IMR-90 (cell line): Measurements from ENCODE around the gene RUFY1. TPM values are rescaled to one million over a fixed set of nuclear protein-coding genes. Genes with fewer than 3 reads are reported as not detected.

Experiments
- ATAC-seq: fragments of 200-7000 bp; cut with Tn5 transposase; 2 replicates; pipeline ENCODE4 v1.9.1; 2020; ENCODE audit warnings: low read depth, mild to moderate bottlenecking, moderate library complexity
- BruUV-seq: library from RNA; stranded (reverse); fragments of 400-500 nt; replicated peaks from 2 replicates; lab custom pipeline; 2021; lab: Mats Ljungman, UMichigan
- CTCF ChIA-PET: fragments of 300-600 bp; formaldehyde crosslinking; extraction: SDS; loops from one replicate; lab custom pipeline; 2021; ENCODE audit warnings: antibody characterized with exemption; lab: Yijun Ruan, JAX
- POLR2A ChIA-PET: fragments of 300-600 bp; sonication (Branson Sonifier 250); formaldehyde crosslinking; loops from one replicate; lab custom pipeline; 2022; ENCODE audit warnings: antibody characterized with exemption; ENCODE audit not compliant: unreplicated experiment; lab: Charles Lee
- DNase-seq: peaks from one replicate; pipeline ENCODE4 v3.0.0; 2013
- H2AFZ ChIP-seq: replicated peaks from 2 replicates; pipeline ENCODE3; 2013; ENCODE audit warnings: low read length, mild to moderate bottlenecking; ENCODE audit not compliant: poor library complexity
- H2AK5ac ChIP-seq: 2 replicates; pipeline ENCODE4 v1.6.1; 2013; ENCODE audit warnings: low read depth, low read length, inconsistent platforms
- H2AK9ac ChIP-seq: replicated peaks from 2 replicates; pipeline ENCODE3; 2013; ENCODE audit warnings: mild to moderate bottlenecking, low read depth, low read length, moderate library complexity; ENCODE audit not compliant: poor library complexity
- H2BK120ac ChIP-seq: 2 replicates; pipeline ENCODE4 v1.6.1; 2013; ENCODE audit warnings: low read depth, low read length, inconsistent platforms
- H2BK15ac ChIP-seq: 3 replicates; pipeline ENCODE4 v1.6.1; 2013; ENCODE audit warnings: low read depth, low read length, inconsistent platforms
- H2BK20ac ChIP-seq: 2 replicates; pipeline ENCODE4 v1.6.1; 2013; ENCODE audit warnings: low read depth, mild to moderate bottlenecking, inconsistent platforms, low read length, moderate library complexity
- H2BK5ac ChIP-seq: 2 replicates; pipeline ENCODE4 v1.6.1; 2013; ENCODE audit warnings: mild to moderate bottlenecking, low read depth, low read length, inconsistent platforms; ENCODE audit not compliant: poor library complexity, severe bottlenecking
- H3K14ac ChIP-seq: replicated peaks from 2 replicates; pipeline ENCODE4 v1.6.1; 2013; ENCODE audit warnings: low read depth, low read length, inconsistent platforms
- H3K18ac ChIP-seq: 2 replicates; pipeline ENCODE4 v1.6.1; 2013; ENCODE audit warnings: low read depth, low read length, control low read depth
- H3K23ac ChIP-seq: 2 replicates; pipeline ENCODE4 v1.6.1; 2013; ENCODE audit warnings: low read depth, low read length, inconsistent platforms
- H3K27ac ChIP-seq: 2 replicates; pipeline ENCODE4 v1.5.1; 2013; ENCODE audit warnings: mild to moderate bottlenecking, control low read depth, low read length; ENCODE audit not compliant: insufficient read depth
- H3K27me3 ChIP-seq: 2 replicates; pipeline ENCODE4 v1.6.1; 2013; ENCODE audit warnings: low read length; ENCODE audit not compliant: control insufficient read depth, insufficient read depth
- H3K36me3 ChIP-seq: 2 replicates; pipeline ENCODE4 v1.6.1; 2013; ENCODE audit warnings: low read length, mixed read lengths; ENCODE audit not compliant: control insufficient read depth, insufficient read depth
- H3K4ac ChIP-seq: 2 replicates; pipeline ENCODE4 v1.6.1; 2013; ENCODE audit warnings: low read depth, low read length, inconsistent platforms
- H3K4me1 ChIP-seq: 2 replicates; pipeline ENCODE4 v1.6.1; 2013; ENCODE audit warnings: low read length, mixed read lengths; ENCODE audit not compliant: control insufficient read depth, insufficient read depth
- H3K4me2 ChIP-seq: 2 replicates; pipeline ENCODE4 v1.6.1; 2013; ENCODE audit warnings: low read depth, mild to moderate bottlenecking, control low read depth, low read length, moderate library complexity
- H3K4me3 ChIP-seq: 2 replicates; pipeline ENCODE4 v1.5.1; 2013; ENCODE audit warnings: low read depth, mild to moderate bottlenecking, control low read depth, low read length, moderate library complexity; ENCODE audit not compliant: insufficient read depth
- H3K56ac ChIP-seq: 2 replicates; pipeline ENCODE4 v1.6.1; 2013; ENCODE audit warnings: low read length, inconsistent platforms; ENCODE audit not compliant: insufficient read depth; ENCODE audit errors: extremely low read depth
- H3K79me1 ChIP-seq, 2 experiments: 2 replicates each; pipeline ENCODE4 v1.6.1; 2013; ENCODE audit warnings: low read length in 2 of 2, inconsistent platforms in 1 of 2, low read depth in 1 of 2
- H3K9ac ChIP-seq: 2 replicates; pipeline ENCODE4 v1.6.1; 2013; ENCODE audit warnings: low read depth, low read length, control low read depth
- H3K9me1 ChIP-seq: 2 replicates; pipeline ENCODE4 v1.6.1; 2013; ENCODE audit warnings: low read length, inconsistent platforms; ENCODE audit not compliant: insufficient read depth
- H3K9me3 ChIP-seq: 2 replicates; pipeline ENCODE4 v1.6.1; 2013; ENCODE audit warnings: low read length; ENCODE audit not compliant: control insufficient read depth, insufficient read depth
- H4K20me1 ChIP-seq: 2 replicates; pipeline ENCODE4 v1.6.1; 2013; ENCODE audit warnings: low read length, inconsistent platforms; ENCODE audit not compliant: insufficient read depth
- H4K5ac ChIP-seq: 2 replicates; pipeline ENCODE4 v1.6.1; 2013; ENCODE audit warnings: mild to moderate bottlenecking, low read depth, low read length, control low read depth
- H4K8ac ChIP-seq, 2 experiments: 2 replicates each; pipeline ENCODE4 v1.6.1; 2013; ENCODE audit warnings: low read depth in 2 of 2, low read length in 2 of 2, control low read depth in 1 of 2, inconsistent platforms in 1 of 2
- H4K91ac ChIP-seq: 2 replicates; pipeline ENCODE4 v1.6.1; 2013; ENCODE audit warnings: low read depth, low read length, inconsistent platforms; ENCODE audit not compliant: insufficient read depth
- BHLHE40 ChIP-seq: fragments of 150-350 bp; IDR thresholded peaks from 2 replicates; pipeline ENCODE4 v1.6.1; 2016; ENCODE audit warnings: mild to moderate bottlenecking, low read depth, low read length
- CEBPB ChIP-seq: IDR thresholded peaks from 2 replicates; pipeline ENCODE4 v1.6.1; 2012; ENCODE audit warnings: low read depth, low read length, improper control_type of control experiment
- CHD1 ChIP-seq: IDR thresholded peaks from 2 replicates; pipeline ENCODE4 v1.6.1; 2012; ENCODE audit warnings: low read depth, low read length, improper control_type of control experiment
- FOS ChIP-seq: fragments of 150-350 bp; IDR thresholded peaks from 2 replicates; pipeline ENCODE4 v1.6.1; 2016; ENCODE audit warnings: low read depth, low read length
- MAFK ChIP-seq: IDR thresholded peaks from 2 replicates; pipeline ENCODE4 v1.6.1; 2012; ENCODE audit warnings: low read depth, low read length, improper control_type of control experiment
- MAZ ChIP-seq: IDR thresholded peaks from 2 replicates; pipeline ENCODE4 v1.6.1; 2012; ENCODE audit warnings: low read depth, mild to moderate bottlenecking, low read length, improper control_type of control experiment, moderate library complexity, borderline replicate concordance
- MXI1 ChIP-seq: IDR thresholded peaks from 2 replicates; pipeline ENCODE4 v1.6.1; 2012; ENCODE audit warnings: low read depth, mild to moderate bottlenecking, low read length, moderate library complexity, borderline replicate concordance
- NFE2L2 ChIP-seq: fragments of 150-350 bp; IDR thresholded peaks from 2 replicates; pipeline ENCODE4 v1.6.1; 2016; ENCODE audit warnings: low read depth, mild to moderate bottlenecking, low read length
- POLR2A ChIP-seq: IDR thresholded peaks from 2 replicates; pipeline ENCODE4 v1.6.1; 2012; ENCODE audit warnings: mild to moderate bottlenecking, low read depth, low read length
- RAD21 ChIP-seq: IDR thresholded peaks from 2 replicates; pipeline ENCODE4 v1.6.1; 2012; ENCODE audit warnings: low read length, improper control_type of control experiment
- RCOR1 ChIP-seq: IDR thresholded peaks from 2 replicates; pipeline ENCODE4 v1.6.1; 2012; ENCODE audit warnings: mild to moderate bottlenecking, low read length, improper control_type of control experiment; ENCODE audit not compliant: insufficient replicate concordance
- RFX5 ChIP-seq: IDR thresholded peaks from 2 replicates; pipeline ENCODE4 v1.8.0; 2012; ENCODE audit warnings: low read depth, mild to moderate bottlenecking, low read length, moderate library complexity
- SMC3 ChIP-seq: fragments of 150-350 bp; IDR thresholded peaks from 2 replicates; pipeline ENCODE4 v1.6.1; 2016; ENCODE audit warnings: low read depth, mild to moderate bottlenecking, antibody characterized with exemption, low read length, moderate library complexity
- WGBS, 2 experiments: methylation state at CpG; one replicate each; pipeline versions ENCODE4 v1.1.5 to v1.1.7; 2013; ENCODE audit warnings: missing lambda C conversion rate in 2 of 2; ENCODE audit not compliant: insufficient read length in 1 of 2; ENCODE audit errors: extremely low coverage in 2 of 2; 5-methylcytosine and 5-hydroxymethylcytosine counted together
- dilution Hi-C: fragments of 300-500 bp; cut with HindIII; formaldehyde crosslinking; loops from one replicate; pipeline ENCODE4 v1.14.3; 2018; ENCODE audit warnings: low sequenced_read_pairs; ENCODE audit not compliant: unreplicated experiment
- in situ Hi-C: fragments of 300-500 bp; cut with MboI; formaldehyde crosslinking; loops from 3 replicates; pipeline ENCODE4 v1.14.3; 2019; ENCODE audit warnings: low sequenced_read_pairs, inconsistent platforms, mixed read lengths
- intact Hi-C: fragments of 100-400 bp; cut with micrococcal nuclease; formaldehyde crosslinking; loops from 2 replicates; pipeline ENCODE4 v1.10.0; 2022
- polyA plus RNA-seq, 3 experiments: library from polyadenylated mRNA; depleted of rRNA; stranded (reverse); fragments of >200 nt; gene quantifications; 2 replicates each; pipeline ENCODE4 v1.2.3, GENCODE V29; 2012; ENCODE audit warnings: low replicate concordance in 1 of 3
- total RNA-seq: library from RNA; depleted of rRNA; stranded (reverse); fragments of >200 nt; gene quantifications from 2 replicates; pipeline ENCODE4 v1.2.3, GENCODE V29; 2012
- TF ChIP-seq, protein P1 (sequence below): fragments of 150-350 bp; IDR thresholded peaks from 2 replicates; pipeline ENCODE4 v1.6.1; 2017; ENCODE audit warnings: mild to moderate bottlenecking, antibody characterized with exemption, low read length, low read depth
- TF ChIP-seq, protein P2 (sequence below): fragments of 150-350 bp; IDR thresholded peaks from 2 replicates; pipeline ENCODE4 v1.6.1; 2016; ENCODE audit warnings: low read depth, mild to moderate bottlenecking, low read length, moderate library complexity, borderline replicate concordance
- TF ChIP-seq, protein P3 (sequence below): conservative IDR thresholded peaks from 2 replicates; pipeline ENCODE4 v1.5.1; 2012; ENCODE audit warnings: mild to moderate bottlenecking, low read depth, low read length, improper control_type of control experiment

RUFY1 gene
- total and polyA plus RNA-seq, 2 of the 4 experiments (the other 2 are of a cell fraction) = 19.5 to 21.8 TPM

DNA sequence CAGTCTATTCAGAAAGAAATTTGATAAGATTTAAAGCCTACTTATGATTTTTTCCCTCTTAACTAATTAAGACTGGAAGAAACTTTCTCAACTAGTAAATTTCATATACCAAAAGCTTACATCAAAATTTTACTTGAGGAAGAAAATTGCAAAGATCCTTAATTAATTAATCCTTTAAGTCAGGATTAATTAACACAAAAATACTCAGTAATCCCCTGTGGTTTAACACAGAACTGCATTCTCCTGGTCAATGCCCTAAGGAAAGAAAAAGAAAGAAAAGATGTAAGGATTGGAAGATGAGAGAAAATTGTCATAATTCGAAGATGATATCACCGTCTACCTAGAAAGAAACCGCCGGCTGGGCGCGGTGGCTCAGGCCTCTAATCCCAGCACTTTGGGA is 17.3 kb upstream of the RUFY1 start:
- Histone ChIP-seq H3K4me3 (no peak overlapping the region), H3K4me2 (no peak overlapping the region), H3K4me1 (no peaks in the 10 kb centered on the region), H3K27me3 (no peaks in the 10 kb centered on the region), H4K8ac (no peak overlapping the region), H4K91ac (no peak overlapping the region), H3K9me3 (no peaks in the 10 kb centered on the region), H3K36me3 (no peaks in the 10 kb centered on the region), H3K18ac (no peak overlapping the region), H3K4ac (no peak overlapping the region), H2AK9ac (no peak overlapping the region), H2BK5ac (no peak overlapping the region), H3K79me1 (no peaks in the 10 kb centered on the region), H3K27ac (no peak overlapping the region), H3K23ac (no peak overlapping the region), H4K5ac (no peak overlapping the region), H3K56ac (no peak overlapping the region), H3K14ac (no peak overlapping the region), H2BK120ac (no peak overlapping the region), H3K9me1 (no peaks in the 10 kb centered on the region), H2AFZ (no peak overlapping the region), H2BK15ac (no peak overlapping the region), H2BK20ac (no peak overlapping the region), H2AK5ac (no peak overlapping the region), H3K9ac (no peak overlapping the region), H4K20me1 (no peaks in the 10 kb centered on the region)
- intact Hi-C loops (no loop called here), in situ Hi-C loops (no loop called here), dilution Hi-C loops (no loop called here)
- no peak for TF ChIP-seq FOS
- TF ChIP-seq SMC3 = no peak
- no peak for TF ChIP-seq MAZ
- TF ChIP-seq NFE2L2 = no peak
- TF ChIP-seq, protein P1, sequence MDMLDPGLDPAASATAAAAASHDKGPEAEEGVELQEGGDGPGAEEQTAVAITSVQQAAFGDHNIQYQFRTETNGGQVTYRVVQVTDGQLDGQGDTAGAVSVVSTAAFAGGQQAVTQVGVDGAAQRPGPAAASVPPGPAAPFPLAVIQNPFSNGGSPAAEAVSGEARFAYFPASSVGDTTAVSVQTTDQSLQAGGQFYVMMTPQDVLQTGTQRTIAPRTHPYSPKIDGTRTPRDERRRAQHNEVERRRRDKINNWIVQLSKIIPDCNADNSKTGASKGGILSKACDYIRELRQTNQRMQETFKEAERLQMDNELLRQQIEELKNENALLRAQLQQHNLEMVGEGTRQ = no peak
- TF ChIP-seq RAD21 = no peak
- TF ChIP-seq, protein P2, sequence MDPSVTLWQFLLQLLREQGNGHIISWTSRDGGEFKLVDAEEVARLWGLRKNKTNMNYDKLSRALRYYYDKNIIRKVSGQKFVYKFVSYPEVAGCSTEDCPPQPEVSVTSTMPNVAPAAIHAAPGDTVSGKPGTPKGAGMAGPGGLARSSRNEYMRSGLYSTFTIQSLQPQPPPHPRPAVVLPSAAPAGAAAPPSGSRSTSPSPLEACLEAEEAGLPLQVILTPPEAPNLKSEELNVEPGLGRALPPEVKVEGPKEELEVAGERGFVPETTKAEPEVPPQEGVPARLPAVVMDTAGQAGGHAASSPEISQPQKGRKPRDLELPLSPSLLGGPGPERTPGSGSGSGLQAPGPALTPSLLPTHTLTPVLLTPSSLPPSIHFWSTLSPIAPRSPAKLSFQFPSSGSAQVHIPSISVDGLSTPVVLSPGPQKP = no peak
- TF ChIP-seq POLR2A = no peak
- TF ChIP-seq, protein P3, sequence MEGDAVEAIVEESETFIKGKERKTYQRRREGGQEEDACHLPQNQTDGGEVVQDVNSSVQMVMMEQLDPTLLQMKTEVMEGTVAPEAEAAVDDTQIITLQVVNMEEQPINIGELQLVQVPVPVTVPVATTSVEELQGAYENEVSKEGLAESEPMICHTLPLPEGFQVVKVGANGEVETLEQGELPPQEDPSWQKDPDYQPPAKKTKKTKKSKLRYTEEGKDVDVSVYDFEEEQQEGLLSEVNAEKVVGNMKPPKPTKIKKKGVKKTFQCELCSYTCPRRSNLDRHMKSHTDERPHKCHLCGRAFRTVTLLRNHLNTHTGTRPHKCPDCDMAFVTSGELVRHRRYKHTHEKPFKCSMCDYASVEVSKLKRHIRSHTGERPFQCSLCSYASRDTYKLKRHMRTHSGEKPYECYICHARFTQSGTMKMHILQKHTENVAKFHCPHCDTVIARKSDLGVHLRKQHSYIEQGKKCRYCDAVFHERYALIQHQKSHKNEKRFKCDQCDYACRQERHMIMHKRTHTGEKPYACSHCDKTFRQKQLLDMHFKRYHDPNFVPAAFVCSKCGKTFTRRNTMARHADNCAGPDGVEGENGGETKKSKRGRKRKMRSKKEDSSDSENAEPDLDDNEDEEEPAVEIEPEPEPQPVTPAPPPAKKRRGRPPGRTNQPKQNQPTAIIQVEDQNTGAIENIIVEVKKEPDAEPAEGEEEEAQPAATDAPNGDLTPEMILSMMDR = no peak
- TF ChIP-seq RFX5 = no peak
- no peak for TF ChIP-seq RCOR1
- TF ChIP-seq CHD1 = no peak
- TF ChIP-seq BHLHE40 = no peak
- TF ChIP-seq MAFK = no peak
- TF ChIP-seq CEBPB = no peak
- TF ChIP-seq MXI1 = no peak
- ChIA-PET CTCF (interaction anchor here (0.6 kb wide), 1 partner anchor 9 kb away, joined by 4 read pairs; no protein-coding TSS in a partner anchor), POLR2A (no interaction called here)
- no CpG with 5 or more reads among the region's 6 CpGs for WGBS, 2 experiments
- no peak for ATAC-seq
- DNase-seq = no peak
- BruUV-seq = no TSS peak
